SW 1271 (cell line): ENCODE results near the gene RDH14.

Experiments
- DNase-seq, 2 experiments: peaks; one replicate each; lab custom pipeline; 2025; lab: John Stamatoyannopoulos, UW

RDH14 gene

GRCh38 chr2:18560031-18560796, at the start of gene RDH14:
RDH14 (minus strand) TSS chr2:18560653; CDS start chr2:18560572, 81 bp downstream.
- DNase-seq: peak; percentile 83 to 96

GRCh38 chr2:18610090-18610489, 49.6 kb upstream of the RDH14 start:
- DNase-seq: no peak

- no peak for DNase-seq
These were observed 44.7 kb upstream of the RDH14 start for GRCh38 chr2:18605115-18605514.

GRCh38 chr2:18604531-18604885, 44.1 kb upstream of the RDH14 start:
- DNase-seq: no peak

- no peak for DNase-seq
These were observed 43.5 kb upstream of the RDH14 start for GRCh38 chr2:18603854-18604530.

GRCh38 chr2:18602298-18602697, 41.8 kb upstream of the RDH14 start:
- no peak for DNase-seq

- no peak for DNase-seq
These were observed 39.8 kb upstream of the RDH14 start for GRCh38 chr2:18600255-18600613.

- no peak for DNase-seq
These were observed 39.2 kb upstream of the RDH14 start for GRCh38 chr2:18599509-18600254.

GRCh38 chr2:18598848-18599484, 38.5 kb upstream of the RDH14 start:
- DNase-seq: no peak

- DNase-seq: no peak
These were observed 37.2 kb upstream of the RDH14 start for GRCh38 chr2:18597618-18598017.

- DNase-seq: no peak
These were observed 36.5 kb upstream of the RDH14 start for GRCh38 chr2:18596993-18597392.

- no peak for DNase-seq
These were observed 33.0 kb upstream of the RDH14 start for GRCh38 chr2:18593496-18593895.

- no peak for DNase-seq
These were observed 31.9 kb upstream of the RDH14 start for GRCh38 chr2:18592372-18592771.

GRCh38 chr2:18589354-18589753, 28.9 kb upstream of the RDH14 start, which contains the start of gene NT5C1B:
NT5C1B (minus strand) TSS chr2:18589569; CDS start chr2:18589468, 101 bp downstream.
- no peak for DNase-seq

GRCh38 chr2:18588802-18589201, 28.3 kb upstream of the RDH14 start:
- DNase-seq: no peak

GRCh38 chr2:18588049-18588448, 27.6 kb upstream of the RDH14 start:
- no peak for DNase-seq

GRCh38 chr2:18585526-18585925, 25.1 kb upstream of the RDH14 start:
- DNase-seq: no peak

GRCh38 chr2:18584608-18584954, 24.1 kb upstream of the RDH14 start:
- no peak for DNase-seq

- no peak for DNase-seq
These were observed 23.6 kb upstream of the RDH14 start for GRCh38 chr2:18583905-18584607.

- no peak for DNase-seq
These were observed 20.2 kb upstream of the RDH14 start for GRCh38 chr2:18580606-18581005.

- no peak for DNase-seq
These were observed 17.6 kb upstream of the RDH14 start for GRCh38 chr2:18578033-18578432.
